Psoas muscle (tissue), 8 donors: ENCODE measurements around the gene TRMU. TPM values are rescaled to one million over a fixed set of nuclear protein-coding genes. Genes with fewer than 3 reads are reported as not detected.
A peak's percentile ranks its signal among the peaks of the same experiment; 100 is the strongest.

ENCODE experiments used
- ATAC-seq, 4 donors: fragments of 200-7000 bp; cut with Tn5 transposase; one replicate each; pipeline ENCODE4 v1.9.1; 2020; ENCODE audit warnings: moderate library complexity in 3 of 4, mild to moderate bottlenecking in 2 of 4
- DNase-seq, 2 donors: peaks; one replicate each; pipeline ENCODE4 v3.0.0-alpha.2; 2020
- H3K27ac ChIP-seq: fragments of 200-600 bp; one replicate; pipeline ENCODE4 v1.8.0; 2022
- H3K27me3 ChIP-seq, 3 donors: fragments of 200-600 bp in 1 of 3; one replicate each; pipeline versions ENCODE4 v1.6.1 to v1.8.0; 2013 to 2022; ENCODE audit warnings: low read length in 2 of 3, mild to moderate bottlenecking in 2 of 3, moderate library complexity in 1 of 3; ENCODE audit not compliant: insufficient read depth in 3 of 3
- H3K36me3 ChIP-seq, 2 donors: fragments of 200-600 bp in 1 of 2; one replicate each; pipeline versions ENCODE4 v1.6.1 to v1.8.0; 2013 to 2022; ENCODE audit warnings: low read depth in 1 of 2, mild to moderate bottlenecking in 1 of 2, moderate library complexity in 1 of 2; ENCODE audit not compliant: insufficient read depth in 1 of 2
- H3K4me1 ChIP-seq: fragments of 200-600 bp; one replicate; pipeline ENCODE4 v1.8.0; 2022
- H3K4me3 ChIP-seq: fragments of 200-600 bp; one replicate; pipeline ENCODE4 v1.8.0; 2022; ENCODE audit warnings: mild to moderate bottlenecking
- H3K9me3 ChIP-seq: fragments of 200-600 bp; one replicate; pipeline ENCODE4 v1.8.0; 2022
- WGBS, 3 donors: extraction: QIAGEN DNeasy Blood & Tissue Kit; methylation state at CpG; one replicate each; pipeline versions ENCODE4 v1.1.6 to v1.1.7; 2013; 5-methylcytosine and 5-hydroxymethylcytosine counted together
- intact Hi-C, 2 donors: fragments of 100-400 bp; cut with DNase I; formaldehyde crosslinking; loops; one replicate each; pipeline versions ENCODE4 v1.11.0 to v1.14.2; 2022
- polyA plus RNA-seq, 3 donors: library from polyadenylated mRNA; stranded (reverse); fragments of 200-250 nt; gene quantifications; one replicate each; pipeline ENCODE4 v1.2.3, GENCODE V29; 2013
- total RNA-seq, 4 donors: library from RNA; stranded (reverse); fragmentation: NEBNext Ultra II Directional in 2 of 4; extraction: Animal tissue kit (Norgen Biotek cat#: 25700) in 2 of 4; gene quantifications; one replicate each; pipeline versions ENCODE4 v1.2.1 to v1.2.4, GENCODE V29; 2021 to 2023
- TF ChIP-seq, protein P1 (sequence below): fragments of 200-600 bp; IDR thresholded peaks from one replicate; pipeline ENCODE4 v1.8.0; 2022; ENCODE audit warnings: antibody characterized with exemption
- donor health status: healthy with polysubstance abuse.
- donor health status: DM: no; HTN: no; CAD: no; lungs with moderate emphysema.
- donor health status: Bipolar disorder and iron deficiency.
- donor health status: healthy.
- donor health status: DM: yes; HTN: yes; CAD: no.
- donor health status: DM: no; HTN: no; CAD: no.
- donor health status: DM: no; HTN: no; CAD: no.
- donor health status: DM: yes; HTN: yes; CAD: no.

TRMU gene
- total and polyA plus RNA-seq, 7 donors = 9.6 to 37.1 (median 17.4) TPM

DNA sequence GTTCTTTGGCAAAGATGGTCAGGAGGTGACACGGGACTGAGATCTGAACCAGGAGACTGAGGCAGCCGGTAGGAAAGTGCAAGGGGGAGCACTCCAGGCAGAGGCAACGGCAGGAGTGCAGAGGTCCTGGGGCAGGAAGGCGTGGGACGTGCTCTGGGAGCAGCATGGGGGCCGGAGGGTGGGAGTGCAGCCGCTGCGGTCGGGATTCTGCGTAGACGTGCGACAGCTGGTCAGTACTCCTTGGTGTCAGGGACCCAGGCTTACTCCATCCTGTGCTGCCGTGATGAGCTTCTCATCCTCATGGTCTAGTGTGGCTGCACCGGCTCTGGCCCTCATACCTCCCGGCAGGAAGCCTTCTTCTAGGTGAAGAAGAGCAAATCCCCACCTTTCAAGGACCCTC, 16.9 kb upstream of the TRMU start:
- Histone ChIP-seq H3K4me1 (no peaks in the 10 kb centered on the region), H3K36me3 (no peaks in the 10 kb centered on the region), H3K27me3 (no peaks in the 10 kb centered on the region), H3K9me3 (no peaks in the 10 kb centered on the region), H3K27ac (no peak overlapping the region), H3K4me3 (no peak overlapping the region)
- TF ChIP-seq, protein P1, sequence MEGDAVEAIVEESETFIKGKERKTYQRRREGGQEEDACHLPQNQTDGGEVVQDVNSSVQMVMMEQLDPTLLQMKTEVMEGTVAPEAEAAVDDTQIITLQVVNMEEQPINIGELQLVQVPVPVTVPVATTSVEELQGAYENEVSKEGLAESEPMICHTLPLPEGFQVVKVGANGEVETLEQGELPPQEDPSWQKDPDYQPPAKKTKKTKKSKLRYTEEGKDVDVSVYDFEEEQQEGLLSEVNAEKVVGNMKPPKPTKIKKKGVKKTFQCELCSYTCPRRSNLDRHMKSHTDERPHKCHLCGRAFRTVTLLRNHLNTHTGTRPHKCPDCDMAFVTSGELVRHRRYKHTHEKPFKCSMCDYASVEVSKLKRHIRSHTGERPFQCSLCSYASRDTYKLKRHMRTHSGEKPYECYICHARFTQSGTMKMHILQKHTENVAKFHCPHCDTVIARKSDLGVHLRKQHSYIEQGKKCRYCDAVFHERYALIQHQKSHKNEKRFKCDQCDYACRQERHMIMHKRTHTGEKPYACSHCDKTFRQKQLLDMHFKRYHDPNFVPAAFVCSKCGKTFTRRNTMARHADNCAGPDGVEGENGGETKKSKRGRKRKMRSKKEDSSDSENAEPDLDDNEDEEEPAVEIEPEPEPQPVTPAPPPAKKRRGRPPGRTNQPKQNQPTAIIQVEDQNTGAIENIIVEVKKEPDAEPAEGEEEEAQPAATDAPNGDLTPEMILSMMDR = no peak
- intact Hi-C loops = loop anchor here (1.0 to 5.0 kb wide), 2 partner anchors 194 to 316 kb away; no protein-coding TSS in a partner anchor
- ATAC-seq (no peak), DNase-seq (peak in 1 of 2 donors; percentile 42)
- WGBS, 3 donors = 86 to 99% (median 91%) methylated on average over 15 of the region's 15 CpGs

DNA sequence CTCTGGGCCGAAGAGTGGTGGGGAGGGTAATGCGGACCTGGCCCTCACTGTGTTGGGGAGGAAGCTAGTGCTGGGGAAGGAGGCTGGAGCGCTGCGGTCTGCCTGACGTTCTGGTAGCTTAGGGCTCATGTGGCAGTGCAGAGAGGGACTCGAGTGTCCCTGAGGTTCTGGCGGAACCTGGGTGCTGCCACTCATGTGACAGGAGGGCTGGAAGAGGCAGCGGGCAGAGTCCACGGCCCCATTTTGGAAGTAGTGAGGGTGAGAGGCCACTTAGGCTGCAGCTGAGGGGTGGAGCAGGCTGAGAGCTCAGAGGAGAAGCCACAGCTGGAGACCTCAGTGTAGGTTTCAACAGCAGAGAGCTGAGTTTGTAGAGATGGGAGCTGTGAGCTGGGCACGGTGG, 16.2 kb upstream of the TRMU start:
- intact Hi-C loops = loop anchor here in 1 of 2 donors (5.0 kb wide), 1 partner anchor 317 kb away; no protein-coding TSS in a partner anchor
- DNase-seq = peak in 1 of 2 donors; percentile 19
- WGBS, 3 donors = 92 to 96% (median 93%) methylated on average over 10 of the region's 10 CpGs
- Histone ChIP-seq H3K4me1 (no peaks in the 10 kb centered on the region), H3K9me3 (no peaks in the 10 kb centered on the region), H3K36me3 (no peaks in the 10 kb centered on the region), H3K4me3 (no peak overlapping the region), H3K27me3 (no peaks in the 10 kb centered on the region), H3K27ac (no peak overlapping the region)
- TF ChIP-seq, protein P1 = no peak
- ATAC-seq = no peak

DNA sequence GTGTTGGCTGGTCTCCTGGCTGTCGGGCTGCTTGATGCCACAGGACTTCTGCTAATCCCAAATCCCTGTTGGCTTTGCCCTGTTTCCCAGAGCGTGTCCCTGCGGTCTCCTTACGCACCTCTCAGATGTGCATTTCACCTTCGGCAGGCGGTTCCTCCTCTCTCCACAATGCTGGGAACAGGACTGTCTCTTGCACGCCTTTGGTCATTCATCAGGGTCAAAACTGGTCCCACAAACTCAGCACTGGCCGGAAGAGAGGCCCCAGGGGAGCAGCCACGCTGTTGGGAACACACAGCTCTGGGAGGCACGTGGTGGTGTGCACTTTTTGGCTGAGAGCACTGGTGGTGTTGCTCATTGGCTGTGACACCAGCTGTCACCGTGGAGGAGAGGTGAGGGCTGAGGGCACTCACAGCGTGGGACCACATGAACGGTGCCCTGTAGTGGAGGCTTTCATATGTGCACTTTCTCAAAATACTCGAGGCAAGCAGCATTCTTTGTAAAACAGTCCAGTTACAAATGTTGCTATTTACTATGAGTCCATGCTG, 15.3 kb upstream of the TRMU start:
- no peaks in the 10 kb centered on the region for H3K36me3 ChIP-seq

DNA sequence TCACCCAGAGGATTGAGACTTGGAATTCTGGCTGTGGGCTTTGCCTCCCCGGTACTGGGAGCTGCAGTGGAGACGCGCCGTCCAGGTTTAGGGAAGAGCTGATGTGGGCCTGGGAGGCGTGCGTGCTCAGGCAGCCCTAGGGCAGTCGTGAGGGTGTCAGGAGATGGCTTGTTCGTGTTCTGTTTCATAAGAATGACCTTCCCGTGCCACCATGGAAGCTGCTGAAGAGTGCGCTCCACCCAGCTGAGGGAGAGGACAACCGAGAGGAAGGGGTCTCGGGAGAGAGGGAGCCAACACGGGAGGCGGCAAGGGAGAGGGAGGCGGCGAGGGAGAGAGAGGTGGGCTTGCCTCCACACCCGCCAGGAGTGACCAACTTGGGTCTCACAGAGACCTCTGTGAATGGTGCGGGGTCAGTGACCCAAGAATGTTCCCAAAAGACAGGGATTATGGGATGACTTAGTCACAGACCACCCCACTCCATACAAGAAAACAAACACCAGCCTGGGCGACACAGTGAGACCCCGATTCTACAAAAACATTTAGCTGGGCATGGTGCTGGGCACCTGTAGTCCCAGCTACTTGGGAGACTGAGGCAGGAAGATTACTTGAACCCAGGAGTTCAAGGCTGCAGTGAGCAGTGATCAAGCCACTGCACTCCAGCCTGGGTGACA, 14.7 kb upstream of the TRMU start:
- intact Hi-C loops = no loop called here
- DNase-seq (no peak), ATAC-seq (no peak)
- Histone ChIP-seq H3K9me3 (no peaks in the 10 kb centered on the region), H3K27me3 (no peaks in the 10 kb centered on the region), H3K4me1 (no peaks in the 10 kb centered on the region), H3K27ac (no peak overlapping the region), H3K4me3 (no peak overlapping the region), H3K36me3 (no peaks in the 10 kb centered on the region)
- TF ChIP-seq, protein P1 = no peak
- WGBS, 3 donors = 95 to 97% (median 95%) methylated on average over 20 of the region's 20 CpGs

More for the DNA sequence above, 15.3 kb upstream of the TRMU start:
- DNase-seq (peak in 1 of 2 donors; percentile 31), ATAC-seq (no peak)
- TF ChIP-seq, protein P1 = no peak
- H3K27ac ChIP-seq = no peak overlapping the region
- H3K4me1 ChIP-seq = no peaks in the 10 kb centered on the region
- intact Hi-C loops = no loop called here
- no peaks in the 10 kb centered on the region for H3K27me3 ChIP-seq
- no peak overlapping the region for H3K4me3 ChIP-seq
- 82 to 88% (median 84%) methylated on average over 14 of the region's 14 CpGs for WGBS, 3 donors
- H3K9me3 ChIP-seq = no peaks in the 10 kb centered on the region
